ENCODE measurements around the gene TGOLN2.
"Not testable (repeated sequence)": the region's sequence is repeated elsewhere in the genome, so short reads cannot be mapped to it uniquely, and the experiment has no call there.

Gene TGOLN2

DNA sequence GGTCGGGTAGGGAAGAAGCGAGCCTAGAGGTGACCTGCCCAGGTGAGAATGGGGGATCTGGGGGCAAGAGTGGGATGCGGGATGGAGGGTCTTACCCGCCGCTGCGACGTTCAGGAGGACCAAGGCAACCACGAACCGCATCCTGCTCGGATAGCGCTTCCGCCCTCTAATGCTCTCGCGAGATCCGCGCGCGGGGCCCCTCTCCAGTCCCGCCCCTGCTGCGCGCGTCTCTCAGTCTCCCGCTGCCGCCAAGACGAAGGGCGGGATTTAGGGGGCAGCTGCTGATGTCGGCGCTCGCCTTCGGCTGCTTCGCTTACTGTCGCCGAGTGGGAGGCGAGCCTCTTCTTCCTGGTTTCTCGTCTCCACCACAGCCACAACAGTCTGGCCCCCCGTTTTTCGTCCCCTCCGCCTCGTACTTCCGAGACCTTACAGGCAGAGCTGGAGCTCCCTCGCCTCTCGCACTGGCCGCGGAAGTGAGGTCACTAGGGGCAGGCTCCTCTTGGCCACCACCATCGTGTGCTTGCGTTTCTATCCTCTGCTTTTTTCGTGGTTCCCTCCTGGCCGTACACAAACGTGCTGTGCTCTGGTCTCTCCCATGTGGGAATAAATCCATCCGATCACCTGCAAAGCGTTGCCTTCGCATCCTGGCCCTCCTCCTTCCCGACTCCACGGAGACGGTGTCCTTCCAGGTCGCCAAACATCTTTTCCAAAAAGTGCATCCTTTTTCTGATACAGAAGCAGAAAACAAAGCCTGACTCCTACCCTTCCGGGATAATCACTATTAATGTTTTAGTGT, at the start of gene TGOLN2:
Gene TGOLN2, minus strand, starts transcription at position 168 of the 796 bp plus-strand sequence. Its CDS starts 27 bp downstream, at position 141.
- DNase-seq (ENCODE audit: low spot score): peak; percentile 95

DNA sequence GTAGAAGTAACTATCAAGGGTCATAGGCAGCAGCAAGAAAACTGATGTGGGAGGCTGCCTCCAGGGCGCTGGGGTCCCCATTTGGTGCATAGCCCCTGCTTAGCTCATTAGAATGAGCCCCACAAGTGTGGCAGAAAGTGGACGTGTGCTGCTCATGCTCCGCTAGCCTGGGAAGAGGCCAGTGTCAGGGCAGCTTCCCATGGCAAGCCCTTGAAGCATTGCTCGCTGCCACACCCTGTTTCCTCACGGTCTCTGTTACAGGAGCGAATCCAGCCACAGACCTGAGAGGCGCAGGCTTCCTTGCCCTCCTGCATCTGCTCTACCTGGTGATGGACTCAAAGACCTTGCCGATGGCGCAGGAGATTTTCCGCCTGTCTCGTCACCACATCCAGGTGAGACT, 49.3 kb upstream of the TGOLN2 start:
- DNase-seq (ENCODE audit: low spot score): no peak

GRCh38 chr2:85376291-85377065, 48.7 kb upstream of the TGOLN2 start:
- no peak for DNase-seq (ENCODE audit: low spot score)

DNA sequence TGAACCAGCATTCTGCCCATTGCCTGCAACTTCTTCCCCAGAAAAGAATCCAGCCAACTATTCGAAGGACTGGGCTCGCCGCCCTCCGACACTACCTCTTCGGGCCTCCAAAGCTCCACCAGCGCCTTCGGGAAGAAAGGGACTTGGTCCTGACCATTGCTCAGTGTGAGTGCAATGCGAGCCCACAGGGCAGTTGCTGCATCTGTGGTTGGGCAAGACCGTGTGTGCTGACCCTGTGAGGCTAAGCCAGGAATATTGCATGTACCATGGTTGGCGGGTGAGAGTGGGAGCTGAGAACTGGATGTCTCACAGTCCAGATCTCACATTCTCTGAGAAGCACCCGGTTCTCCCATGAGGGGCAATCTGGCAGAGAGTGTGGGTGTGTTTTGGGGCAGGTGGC, 43.3 kb upstream of the TGOLN2 start:
- no peak for DNase-seq (ENCODE audit: low spot score)

- no peak for DNase-seq (ENCODE audit: low spot score)
Observed at GRCh38 chr2:85369500-85369899, 41.7 kb upstream of the TGOLN2 start.

DNA sequence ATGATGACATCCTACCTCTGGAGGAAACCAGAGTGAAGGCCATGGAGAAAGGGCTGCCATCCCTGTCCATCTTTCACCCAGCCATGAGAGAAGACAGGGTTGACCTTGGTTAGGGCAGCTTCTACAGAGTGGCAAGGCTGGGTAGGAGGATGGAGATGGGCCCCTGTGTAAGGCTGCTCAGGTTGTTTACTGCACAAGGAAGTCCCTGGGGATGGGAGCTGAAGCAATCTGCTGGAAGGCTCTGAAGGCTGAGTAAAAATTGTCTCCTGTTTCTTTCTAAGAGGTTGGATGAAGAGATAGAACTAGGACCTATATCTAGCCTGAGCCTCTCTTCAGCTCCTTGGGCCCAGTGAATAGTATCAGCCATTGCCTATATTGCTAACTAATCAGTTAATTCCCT, 41.1 kb upstream of the TGOLN2 start:
- DNase-seq (ENCODE audit: low spot score): no peak

DNA sequence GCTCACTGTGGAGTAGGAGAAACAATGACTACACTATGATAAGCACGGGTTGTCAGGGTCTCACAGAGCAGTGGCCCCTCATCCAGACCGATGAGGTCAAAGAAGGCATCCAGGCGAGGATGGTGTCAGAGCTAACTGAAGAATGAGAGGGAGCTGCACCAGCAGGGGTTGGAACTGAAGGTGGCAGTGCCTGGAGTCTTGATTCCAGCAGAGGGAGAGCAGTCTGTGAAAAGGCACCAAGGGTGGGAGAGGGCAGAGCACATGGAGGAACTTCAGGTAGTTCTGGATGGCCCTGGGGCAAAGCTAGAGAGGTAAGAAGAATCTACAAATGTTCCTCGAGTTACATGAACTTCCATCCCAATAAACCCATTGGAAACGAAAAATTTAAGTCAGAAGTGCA, 39.4 kb upstream of the TGOLN2 start:
- DNase-seq (ENCODE audit: low spot score): no peak

- DNase-seq (ENCODE audit: low spot score): not testable (repeated sequence)
Observed at GRCh38 chr2:85362653-85363387, 35.0 kb upstream of the TGOLN2 start.

DNA sequence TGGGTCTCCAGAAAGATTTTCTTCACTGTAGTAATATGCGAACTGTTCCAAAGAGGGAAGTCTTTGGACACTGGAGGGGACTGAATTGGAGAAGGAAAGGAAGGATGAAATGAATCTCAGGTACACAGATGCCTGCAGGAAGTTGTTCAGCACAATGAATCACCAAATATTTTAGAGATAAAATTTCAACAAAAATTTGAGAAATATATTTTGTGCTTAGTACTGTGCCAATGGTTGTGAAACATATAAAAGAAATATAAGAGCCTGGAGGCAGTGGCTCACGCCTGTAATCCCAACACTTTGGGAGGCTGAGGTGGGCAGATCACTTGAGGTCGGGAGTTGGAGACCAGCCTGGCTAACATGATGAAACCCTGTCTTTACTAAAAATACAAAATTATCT, 29.9 kb upstream of the TGOLN2 start:
- no peak for DNase-seq (ENCODE audit: low spot score)

- no peak for DNase-seq (ENCODE audit: low spot score)
Observed at GRCh38 chr2:85356186-85356585, 28.4 kb upstream of the TGOLN2 start.

DNA sequence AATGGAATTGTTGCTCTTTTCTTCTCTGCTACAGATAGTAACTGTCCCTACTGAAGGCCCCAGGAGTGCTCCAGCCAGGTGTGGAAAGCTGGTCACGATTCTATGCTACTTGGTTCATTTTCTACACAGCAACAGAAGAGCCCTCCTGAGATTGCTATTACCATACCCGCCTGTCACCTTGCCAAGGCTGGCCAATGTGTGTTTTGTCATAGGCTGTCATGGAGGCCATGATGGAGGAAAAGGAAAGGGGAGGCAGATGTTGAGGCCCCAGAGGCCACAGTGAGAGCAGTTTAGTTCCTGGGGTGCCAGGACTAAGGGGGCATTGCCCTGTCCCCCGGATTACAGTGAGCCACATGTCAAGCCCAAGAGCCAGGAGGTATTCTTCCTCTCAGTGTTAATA, 27.7 kb upstream of the TGOLN2 start:
- no peak for DNase-seq (ENCODE audit: low spot score)

DNA sequence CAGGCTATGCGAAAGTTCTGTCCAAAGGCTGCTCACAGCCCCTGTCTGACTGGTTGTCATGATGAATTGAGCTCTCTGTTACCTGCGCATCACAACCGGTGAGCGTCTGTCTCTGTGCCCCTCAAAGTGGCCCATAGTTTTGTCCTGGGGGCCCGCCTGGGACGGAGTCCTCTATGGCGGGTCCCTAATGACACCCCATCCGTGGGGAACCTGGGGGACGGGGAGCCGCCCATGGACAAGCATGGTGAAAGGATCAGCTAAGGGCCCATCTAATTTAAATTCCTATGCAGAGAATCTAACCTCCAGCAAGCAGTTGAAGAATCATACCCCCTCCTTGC, 27.3 kb upstream of the TGOLN2 start:
- DNase-seq (ENCODE audit: low spot score): no peak

DNA sequence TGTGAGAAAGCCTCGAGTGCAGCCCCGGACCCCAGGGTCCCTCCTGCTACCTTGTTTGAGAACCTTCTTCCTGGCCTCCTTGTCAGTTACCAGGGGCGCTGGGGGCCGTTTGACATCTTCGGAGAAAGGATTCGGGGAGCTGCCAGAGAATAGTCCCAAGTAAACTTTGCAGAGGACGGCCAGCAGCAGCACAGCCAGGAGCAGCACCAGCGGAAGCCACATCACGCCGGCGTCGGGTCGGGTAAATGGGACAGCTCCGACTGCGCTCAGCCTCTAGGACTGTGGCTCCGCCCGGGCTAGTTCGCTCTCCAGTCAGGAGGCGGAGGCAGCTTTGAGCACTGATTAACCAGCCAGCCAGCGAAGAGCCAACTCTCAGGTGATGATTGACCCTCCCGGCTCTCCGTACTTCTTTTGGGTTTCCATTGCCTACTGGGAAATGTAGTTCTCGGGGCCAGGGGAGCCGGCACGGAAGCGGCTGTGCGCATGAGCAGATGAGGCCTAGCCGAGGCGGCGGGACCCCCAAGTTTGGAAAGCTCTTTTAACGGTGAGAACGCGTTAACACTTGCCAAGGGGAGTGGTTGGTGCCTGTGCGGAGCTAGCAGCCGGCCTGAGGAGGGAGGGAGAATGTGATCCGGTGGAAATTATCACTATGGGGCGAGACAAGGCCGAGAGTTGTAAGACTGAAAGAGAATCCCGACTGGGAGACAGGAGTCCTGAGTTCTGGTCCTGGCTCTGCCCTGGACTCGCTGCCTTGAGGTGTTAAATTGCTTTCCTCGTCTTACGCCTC, 26.7 kb upstream of the TGOLN2 start, which contains the start of the genes ELMOD3 and RETSAT:
Gene ELMOD3, plus strand, starts transcription at position 484 of the 787 bp plus-strand sequence. CDS start 2,430 bp downstream, outside the sequence.
Gene RETSAT, minus strand, starts transcription at position 243 of the 787 bp plus-strand sequence. Its CDS starts 21 bp downstream, at position 222.
- DNase-seq (ENCODE audit: low spot score): peak; percentile 99

DNA sequence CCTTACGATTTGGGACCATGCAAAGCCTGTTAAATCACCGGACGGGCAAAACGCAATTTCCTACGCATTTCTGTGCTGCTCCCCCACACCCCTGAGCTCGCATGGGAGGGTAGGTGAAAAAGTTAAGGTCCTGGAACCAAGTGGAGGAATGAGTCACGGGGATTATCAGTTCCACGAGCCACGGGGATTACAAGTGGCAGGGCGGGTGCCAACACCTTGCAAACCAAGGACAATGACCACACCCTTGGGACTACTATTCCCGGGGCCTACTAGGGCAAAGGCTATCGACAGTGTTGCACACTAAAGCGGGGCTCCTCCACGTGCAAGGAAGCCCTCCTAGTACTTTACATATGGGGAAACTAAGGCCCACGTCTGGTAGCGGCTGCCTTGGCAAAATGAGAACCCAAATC, 26.1 kb upstream of the TGOLN2 start:
- DNase-seq (ENCODE audit: low spot score): peak; percentile 17

DNA sequence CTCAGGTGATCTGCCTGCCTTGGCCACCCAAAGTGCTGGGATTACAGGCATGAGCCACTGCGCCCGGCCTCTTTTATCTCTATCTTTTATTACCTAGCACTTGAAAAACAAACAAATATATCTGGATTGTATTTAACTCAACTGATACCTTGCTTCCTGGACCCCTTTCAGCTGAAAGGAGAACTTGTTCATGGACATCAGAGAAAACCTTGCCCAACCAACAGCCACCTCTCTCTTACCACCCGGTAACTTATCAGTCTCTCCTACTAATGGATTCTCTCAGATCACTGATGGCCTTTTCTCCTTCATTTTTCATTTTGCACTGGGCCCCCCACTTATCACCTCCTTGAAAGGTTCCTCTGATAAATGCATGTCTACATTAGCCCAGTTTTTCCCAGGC, 19.8 kb upstream of the TGOLN2 start:
- no peak for DNase-seq (ENCODE audit: low spot score)

DNA sequence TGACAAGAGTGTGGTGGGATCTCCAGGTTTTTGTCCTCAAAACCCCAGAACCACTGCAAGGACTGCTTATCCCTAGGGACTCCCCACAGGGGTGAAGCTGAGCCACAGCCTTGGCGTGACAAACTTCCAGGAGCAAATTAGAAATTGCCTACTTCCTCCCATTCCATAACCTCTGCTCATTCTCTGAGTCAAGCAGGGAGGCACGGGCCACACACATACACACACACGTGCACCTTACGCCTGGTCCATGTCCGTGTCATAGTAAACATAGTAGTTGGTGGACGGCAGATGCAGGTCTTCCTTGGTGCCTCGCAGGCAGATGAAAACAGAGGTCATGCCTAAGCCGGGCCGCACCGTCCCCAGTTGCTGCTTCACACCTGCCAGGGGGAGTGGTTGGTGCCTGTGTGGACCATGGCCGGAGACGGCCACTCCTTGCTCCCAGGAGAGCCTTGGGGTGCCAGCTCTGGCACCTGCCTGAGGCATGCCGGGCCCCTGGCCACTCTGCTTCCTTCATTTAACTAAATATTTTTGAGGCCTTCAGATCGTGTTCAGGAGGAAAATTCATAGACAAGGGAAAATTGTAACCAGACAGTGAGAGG, 16.7 kb upstream of the TGOLN2 start:
- no peak for DNase-seq (ENCODE audit: low spot score)

DNA sequence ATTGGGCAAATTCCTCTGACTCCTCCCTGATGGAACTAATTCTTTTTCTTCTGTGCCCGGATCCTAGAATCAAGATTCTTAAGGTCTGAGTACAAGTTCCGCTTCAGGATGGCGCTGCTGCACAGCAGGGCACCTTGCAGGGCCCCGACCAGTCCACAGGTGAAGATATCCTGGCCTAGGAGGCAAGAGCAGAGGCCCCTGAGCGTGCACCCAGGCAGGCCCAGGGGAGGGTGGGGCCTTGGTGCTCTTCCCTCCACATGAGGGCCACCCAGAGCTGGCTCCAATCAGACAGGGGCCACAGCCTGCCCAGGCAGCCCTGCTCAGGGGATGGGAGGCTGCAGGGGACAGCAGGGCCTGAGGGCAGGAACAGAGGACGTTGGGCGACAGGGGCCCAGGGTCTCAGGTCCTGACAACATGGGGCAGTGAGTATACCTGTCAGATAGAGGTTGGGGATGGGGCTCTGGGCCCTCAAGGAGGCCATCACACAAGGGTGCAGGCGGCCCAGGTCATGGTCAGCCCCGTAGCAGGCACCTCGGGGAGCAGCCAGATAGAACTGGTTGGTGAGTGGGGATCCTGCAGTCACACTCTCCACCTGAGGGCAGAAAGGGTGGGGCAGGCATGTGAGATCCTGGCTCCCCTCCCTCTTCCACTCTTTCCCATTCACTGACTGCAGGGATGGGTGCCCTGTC, 15.6 kb upstream of the TGOLN2 start:
- not testable (repeated sequence) for DNase-seq (ENCODE audit: low spot score)

DNA sequence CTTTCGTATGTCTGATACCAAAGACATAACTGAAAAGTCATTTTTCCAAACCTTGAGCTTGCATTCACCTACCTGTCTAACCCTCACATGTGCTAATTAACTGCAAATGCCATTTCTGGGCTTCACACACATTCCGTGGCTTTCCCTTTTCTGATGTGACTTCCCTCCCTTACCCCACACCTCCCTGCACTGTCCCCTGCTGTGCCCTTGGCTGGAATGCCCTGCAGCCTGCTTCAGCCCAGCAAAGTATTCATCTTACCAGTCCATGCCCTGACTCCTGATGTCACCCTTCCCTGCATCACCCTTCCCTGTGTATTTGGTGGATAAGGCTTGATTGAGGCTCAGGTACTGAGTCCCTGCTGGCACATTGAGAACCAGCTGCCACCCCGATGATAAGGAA, 14.4 kb upstream of the TGOLN2 start:
- DNase-seq (ENCODE audit: low spot score): no peak

- DNase-seq (ENCODE audit: low spot score): no peak
Observed at GRCh38 chr2:85341269-85342029, 13.7 kb upstream of the TGOLN2 start.

Measured in activated CD4-positive, alpha-beta T cell treated with anti-CD3 and anti-CD28 coated beads, Interleukin-2, Interleukin-4, amounts not matched to agents 100 ng/mL and 50 ng/mL, durations not matched to agents 16 hours and 8 hours (primary cell).